Activated effector memory CD4-positive, alpha-beta T cell treated with Interleukin-2 at 50 U/mL for 16 hours (primary cell): ENCODE measurements around the gene PTK7.
"Not testable (repeated sequence)": the region's sequence is repeated elsewhere in the genome, so short reads cannot be mapped to it uniquely, and the experiment has no call there.

Source experiments
- DNase-seq: peaks from one replicate; pipeline ENCODE4 v3.0.0-alpha.2; 2020

The PTK7 gene

GRCh38 chr6:43089874-43090558 is 13.9 kb downstream of the PTK7 start:
- DNase-seq, result no peak

- no peak for DNase-seq
These were observed 14.4 kb downstream of the PTK7 start for GRCh38 chr6:43090559-43090956.

- DNase-seq, result no peak
These were observed 14.9 kb downstream of the PTK7 start for GRCh38 chr6:43091020-43091419.

GRCh38 chr6:43091436-43091991 is 15.4 kb downstream of the PTK7 start:
- no peak for DNase-seq

GRCh38 chr6:43092635-43093034 is 16.5 kb downstream of the PTK7 start:
- no peak for DNase-seq

- no peak for DNase-seq
These were observed 17.5 kb downstream of the PTK7 start for GRCh38 chr6:43093436-43094289.

- no peak for DNase-seq
These were observed 19.8 kb downstream of the PTK7 start for GRCh38 chr6:43095939-43096338.

- DNase-seq, result no peak
These were observed 20.5 kb downstream of the PTK7 start for GRCh38 chr6:43096451-43097097.

- DNase-seq, result no peak
These were observed 21.0 kb downstream of the PTK7 start for GRCh38 chr6:43097098-43097489.

GRCh38 chr6:43097502-43097901 is 21.4 kb downstream of the PTK7 start:
- DNase-seq, result no peak

- DNase-seq, result no peak
These were observed 25.4 kb downstream of the PTK7 start for GRCh38 chr6:43101497-43101896.

GRCh38 chr6:43103253-43103876 is 27.3 kb downstream of the PTK7 start:
- no peak for DNase-seq

GRCh38 chr6:43105538-43106222 is 29.6 kb downstream of the PTK7 start:
- no peak for DNase-seq

GRCh38 chr6:43107344-43108062 is 31.4 kb downstream of the PTK7 start:
- DNase-seq, result no peak

- no peak for DNase-seq
These were observed 37.5 kb downstream of the PTK7 start for GRCh38 chr6:43113431-43114260.

- no peak for DNase-seq
These were observed 39.3 kb downstream of the PTK7 start for GRCh38 chr6:43115365-43115764.

GRCh38 chr6:43117466-43117865 is 41.4 kb downstream of the PTK7 start:
- DNase-seq, result not testable (repeated sequence)

- DNase-seq, result no peak
These were observed 43.4 kb downstream of the PTK7 start for GRCh38 chr6:43119482-43119881.

GRCh38 chr6:43120101-43120763 is 44.1 kb downstream of the PTK7 start:
- no peak for DNase-seq
